ENCODE measurements around the gene SWI5.
A peak's percentile ranks its signal among the peaks of the same experiment; 100 is the strongest.

Gene SWI5

DNA sequence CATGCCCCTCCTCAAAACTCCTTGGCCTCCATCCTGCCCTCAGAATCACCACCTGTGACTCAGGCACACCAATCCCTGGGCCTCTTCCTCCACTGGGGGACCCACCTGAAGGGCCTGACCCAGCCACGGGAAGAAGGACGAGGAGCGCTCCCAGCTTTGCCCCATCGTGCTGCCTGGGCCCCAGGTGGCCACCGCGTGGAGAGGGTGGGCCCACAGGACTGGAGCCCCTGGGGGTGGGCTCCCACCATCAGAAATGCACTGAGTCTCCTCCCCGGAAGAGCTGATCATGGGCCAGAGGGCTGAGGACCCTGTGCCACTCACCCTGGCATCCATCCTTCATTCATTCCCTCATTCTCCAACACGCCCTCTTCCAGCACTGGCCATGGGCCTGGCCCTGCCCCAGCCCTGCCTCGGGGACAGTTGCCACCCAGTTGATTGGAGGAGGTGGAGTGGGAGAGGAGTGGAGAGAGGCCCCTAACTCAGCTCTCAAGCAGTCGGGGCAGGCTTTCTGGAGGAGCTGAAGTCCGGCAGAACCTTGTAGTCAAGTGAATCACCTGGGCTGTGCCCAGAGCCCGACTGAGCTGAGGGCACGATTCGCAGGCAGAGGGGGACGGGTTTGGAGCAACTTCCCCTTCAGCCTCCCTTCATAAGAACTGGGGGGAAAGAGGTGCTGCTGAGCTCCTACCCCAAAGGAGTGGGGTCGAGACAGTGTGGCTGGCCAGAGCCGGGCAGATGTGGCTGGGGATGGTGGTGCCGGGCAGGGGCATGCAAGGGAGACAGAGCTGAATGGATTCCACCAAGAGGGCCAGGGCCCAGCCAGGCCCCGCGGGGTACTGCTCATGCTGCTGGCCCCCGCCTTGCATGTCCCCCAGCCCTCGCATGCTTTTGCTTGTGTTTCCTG is 43.3 kb upstream of the SWI5 start:
- no peak overlapping the region for H3K27ac ChIP-seq (ENCODE audit: low read length, poor library complexity, severe bottlenecking)
- no peak overlapping the region for H2AK5ac ChIP-seq (ENCODE audit: low read length, severe bottlenecking)
- no peak overlapping the region for H3K9ac ChIP-seq (ENCODE audit: low read length)
- H4K91ac ChIP-seq (ENCODE audit: low read length): no peak overlapping the region
- WGBS: 90% methylated on average over 18 of the region's 22 CpGs
- H3K36me3 ChIP-seq (ENCODE audit: control insufficient read depth in 1 of 2, insufficient read depth in 2 of 2, low read depth in 1 of 2, low read length in 2 of 2): peaks cover 22 to 24% of the 10 kb centered on the region in 2 experiments
- H2BK120ac ChIP-seq (ENCODE audit: low read depth, low read length): no peak overlapping the region
- H3K4ac ChIP-seq (ENCODE audit: low read depth in 1 of 2, low read length in 2 of 2): no peak overlapping the region
- H2BK15ac ChIP-seq (ENCODE audit: low read depth, poor library complexity, severe bottlenecking): no peak overlapping the region
- H3K14ac ChIP-seq (ENCODE audit: low read length in 2 of 2): no peak overlapping the region
- no peak overlapping the region for H3K4me2 ChIP-seq (ENCODE audit: low read length, poor library complexity, severe bottlenecking)
- H3K4me1 ChIP-seq (ENCODE audit: control insufficient read depth, insufficient read depth, low read depth, low read length): no peaks in the 10 kb centered on the region
- DNase-seq: no peak
- H2BK12ac ChIP-seq (ENCODE audit: low read length in 2 of 2): no peak overlapping the region
- no peak overlapping the region for H2BK5ac ChIP-seq (ENCODE audit: low read depth, low read length, poor library complexity, severe bottlenecking)
- no peak overlapping the region for H3K4me3 ChIP-seq (ENCODE audit: insufficient read depth in 1 of 2, low read depth in 1 of 2, low read length in 2 of 2)
- no peak overlapping the region for H3K23ac ChIP-seq (ENCODE audit: low read length in 2 of 2)
- no peaks in the 10 kb centered on the region for H3K27me3 ChIP-seq (ENCODE audit: control insufficient read depth in 1 of 2, insufficient read depth in 1 of 2, low read length in 2 of 2)
- H3K79me1 ChIP-seq (replicated peaks; ENCODE audit: low read length, poor library complexity, severe bottlenecking): no peaks in the 10 kb centered on the region
- H3K18ac ChIP-seq (ENCODE audit: low read depth in 1 of 2, low read length in 2 of 2): no peak overlapping the region
- no peaks in the 10 kb centered on the region for H3K9me3 ChIP-seq (ENCODE audit: control insufficient read depth, low read length)
- no peak overlapping the region for H4K8ac ChIP-seq (ENCODE audit: low read length)
- H2AFZ ChIP-seq (ENCODE audit: low read depth, low read length): no peak overlapping the region

DNA sequence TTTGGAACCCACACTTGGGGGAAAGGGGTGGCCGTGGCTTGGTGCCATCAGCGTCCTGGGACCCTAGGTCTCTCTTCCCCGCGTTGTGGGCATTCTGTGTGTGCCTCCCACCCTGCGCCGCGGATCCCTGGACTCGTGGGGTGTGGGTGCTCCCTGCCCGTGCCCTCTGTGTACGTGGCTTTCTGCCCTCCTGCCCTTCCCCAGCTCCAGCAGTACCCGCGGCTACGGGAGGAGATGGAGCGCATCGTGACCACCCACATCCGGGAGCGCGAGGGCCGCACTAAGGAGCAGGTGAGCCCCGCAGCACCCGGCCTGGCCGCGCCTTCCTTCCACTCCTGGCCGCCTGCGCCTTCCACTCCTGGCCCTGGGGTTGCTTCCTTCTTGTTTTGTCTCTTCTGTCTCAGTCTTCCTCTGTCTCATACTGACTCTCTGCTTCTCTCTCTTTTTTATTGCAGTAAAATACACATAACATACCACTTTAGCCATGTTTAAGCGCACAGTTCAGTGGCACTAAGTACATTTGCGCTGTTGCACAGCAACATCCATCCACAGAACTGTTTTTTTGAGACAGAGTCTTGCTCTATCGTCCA is 42.2 kb upstream of the SWI5 start:
- Histone ChIP-seq H2BK15ac (ENCODE audit: low read depth, poor library complexity, severe bottlenecking) (no peak overlapping the region), H3K9ac (ENCODE audit: low read length) (no peak overlapping the region), H3K4me2 (ENCODE audit: low read length, poor library complexity, severe bottlenecking) (no peak overlapping the region), H3K4ac (ENCODE audit: low read depth in 1 of 2, low read length in 2 of 2) (no peak overlapping the region), H3K79me1 (replicated peaks; ENCODE audit: low read length, poor library complexity, severe bottlenecking) (no peaks in the 10 kb centered on the region), H4K91ac (ENCODE audit: low read length) (no peak overlapping the region), H3K4me3 (ENCODE audit: insufficient read depth in 1 of 2, low read depth in 1 of 2, low read length in 2 of 2) (no peak overlapping the region), H3K18ac (ENCODE audit: low read depth in 1 of 2, low read length in 2 of 2) (no peak overlapping the region), H3K27me3 (ENCODE audit: control insufficient read depth in 1 of 2, insufficient read depth in 1 of 2, low read length in 2 of 2) (no peaks in the 10 kb centered on the region), H2AFZ (ENCODE audit: low read depth, low read length) (no peak overlapping the region), H3K4me1 (ENCODE audit: control insufficient read depth, insufficient read depth, low read depth, low read length) (no peaks in the 10 kb centered on the region), H3K36me3 (ENCODE audit: control insufficient read depth in 1 of 2, insufficient read depth in 2 of 2, low read depth in 1 of 2, low read length in 2 of 2) (peaks cover 19 to 22% of the 10 kb centered on the region in 2 experiments), H2BK120ac (ENCODE audit: low read depth, low read length) (no peak overlapping the region), H2BK5ac (ENCODE audit: low read depth, low read length, poor library complexity, severe bottlenecking) (no peak overlapping the region), H4K8ac (ENCODE audit: low read length) (no peak overlapping the region), H3K14ac (ENCODE audit: low read length in 2 of 2) (no peak overlapping the region), H2BK12ac (ENCODE audit: low read length in 2 of 2) (no peak overlapping the region), H2AK5ac (ENCODE audit: low read length, severe bottlenecking) (no peak overlapping the region), H3K9me3 (ENCODE audit: control insufficient read depth, low read length) (no peaks in the 10 kb centered on the region), H3K27ac (ENCODE audit: low read length, poor library complexity, severe bottlenecking) (no peak overlapping the region), H3K23ac (ENCODE audit: low read length in 2 of 2) (no peak overlapping the region)
- DNase-seq: no peak
- 89% methylated on average over 28 of the region's 28 CpGs for WGBS

DNA sequence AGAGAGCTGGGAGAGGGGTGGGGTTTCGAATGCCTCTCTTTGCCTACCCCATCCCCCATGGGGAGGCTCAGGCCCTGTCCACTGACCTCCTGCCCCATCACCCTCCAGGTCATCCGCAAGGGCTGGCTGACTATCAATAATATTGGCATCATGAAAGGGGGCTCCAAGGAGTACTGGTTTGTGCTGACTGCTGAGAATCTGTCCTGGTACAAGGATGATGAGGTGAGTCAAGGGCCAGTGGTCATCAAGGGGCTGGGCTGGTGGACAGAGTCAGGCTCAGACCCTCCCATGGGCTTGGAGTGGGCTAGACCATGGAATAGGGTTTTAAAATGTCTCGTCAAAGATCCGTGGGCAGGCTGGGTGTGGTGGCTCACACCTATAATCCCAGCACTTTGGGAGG is 34.0 kb upstream of the SWI5 start:
- H3K4ac ChIP-seq (ENCODE audit: low read depth in 1 of 2, low read length in 2 of 2): no peak overlapping the region
- no peak overlapping the region for H4K91ac ChIP-seq (ENCODE audit: low read length)
- DNase-seq: no peak
- H2AK5ac ChIP-seq (ENCODE audit: low read length, severe bottlenecking): no peak overlapping the region
- 94% methylated on average over 3 of the region's 4 CpGs for WGBS
- peaks cover 23 to 51% of the 10 kb centered on the region in 2 experiments for H3K36me3 ChIP-seq (ENCODE audit: control insufficient read depth in 1 of 2, insufficient read depth in 2 of 2, low read depth in 1 of 2, low read length in 2 of 2)
- peaks cover 35% of the 10 kb centered on the region for H3K4me1 ChIP-seq (ENCODE audit: control insufficient read depth, insufficient read depth, low read depth, low read length)
- no peak overlapping the region for H2AFZ ChIP-seq (ENCODE audit: low read depth, low read length)
- no peak overlapping the region for H3K14ac ChIP-seq (ENCODE audit: low read length in 2 of 2)
- H3K4me2 ChIP-seq (ENCODE audit: low read length, poor library complexity, severe bottlenecking): no peak overlapping the region
- peak overlapping the region; percentile 19 for H3K9ac ChIP-seq (ENCODE audit: low read length)
- H4K8ac ChIP-seq (ENCODE audit: low read length): no peak overlapping the region
- no peak overlapping the region for H2BK120ac ChIP-seq (ENCODE audit: low read depth, low read length)
- no peak overlapping the region for H2BK15ac ChIP-seq (ENCODE audit: low read depth, poor library complexity, severe bottlenecking)
- no peaks in the 10 kb centered on the region for H3K27me3 ChIP-seq (ENCODE audit: control insufficient read depth in 1 of 2, insufficient read depth in 1 of 2, low read length in 2 of 2)
- no peak overlapping the region for H2BK12ac ChIP-seq (ENCODE audit: low read length in 2 of 2)
- H3K23ac ChIP-seq (ENCODE audit: low read length in 2 of 2): no peak overlapping the region
- no peak overlapping the region for H3K4me3 ChIP-seq (ENCODE audit: insufficient read depth in 1 of 2, low read depth in 1 of 2, low read length in 2 of 2)
- peaks cover 1% of the 10 kb centered on the region for H3K79me1 ChIP-seq (replicated peaks; ENCODE audit: low read length, poor library complexity, severe bottlenecking)
- no peak overlapping the region for H3K27ac ChIP-seq (ENCODE audit: low read length, poor library complexity, severe bottlenecking)
- no peak overlapping the region for H3K18ac ChIP-seq (ENCODE audit: low read depth in 1 of 2, low read length in 2 of 2)
- H3K9me3 ChIP-seq (ENCODE audit: control insufficient read depth, low read length): no peaks in the 10 kb centered on the region
- no peak overlapping the region for H2BK5ac ChIP-seq (ENCODE audit: low read depth, low read length, poor library complexity, severe bottlenecking)

DNA sequence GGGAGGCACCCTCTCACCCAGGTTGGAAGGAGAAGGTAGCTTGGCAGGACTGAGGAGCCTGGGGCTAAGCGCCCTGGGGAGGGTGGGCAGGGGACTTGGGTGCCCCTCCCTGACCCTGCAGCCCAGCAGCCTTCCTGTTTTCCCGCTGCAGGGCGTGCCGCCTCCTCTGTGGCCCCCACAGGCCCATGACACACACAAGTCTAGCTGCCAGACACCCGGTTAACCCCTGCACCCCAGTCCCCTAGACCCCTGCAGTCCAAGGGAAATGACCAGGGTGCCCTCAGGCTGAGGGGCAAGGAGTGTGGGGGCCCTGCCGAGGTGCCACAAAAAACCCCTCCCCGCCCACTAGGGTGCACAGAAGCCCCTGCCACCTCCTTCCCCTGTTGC is 33.3 kb upstream of the SWI5 start:
- H3K4me3 ChIP-seq (ENCODE audit: insufficient read depth in 1 of 2, low read depth in 1 of 2, low read length in 2 of 2): peak overlapping the region in 1 of 2 experiments; percentile 87
- no peak overlapping the region for H2BK5ac ChIP-seq (ENCODE audit: low read depth, low read length, poor library complexity, severe bottlenecking)
- peaks cover 30 to 54% of the 10 kb centered on the region in 2 experiments for H3K36me3 ChIP-seq (ENCODE audit: control insufficient read depth in 1 of 2, insufficient read depth in 2 of 2, low read depth in 1 of 2, low read length in 2 of 2)
- peak overlapping the region; percentile 54 for H2BK15ac ChIP-seq (ENCODE audit: low read depth, poor library complexity, severe bottlenecking)
- H3K4me1 ChIP-seq (ENCODE audit: control insufficient read depth, insufficient read depth, low read depth, low read length): peaks cover 37% of the 10 kb centered on the region
- no peak overlapping the region for H2AFZ ChIP-seq (ENCODE audit: low read depth, low read length)
- H2AK5ac ChIP-seq (ENCODE audit: low read length, severe bottlenecking): no peak overlapping the region
- no peak overlapping the region for H3K23ac ChIP-seq (ENCODE audit: low read length in 2 of 2)
- no peak overlapping the region for H4K91ac ChIP-seq (ENCODE audit: low read length)
- peak overlapping the region; percentile 94 for H3K9ac ChIP-seq (ENCODE audit: low read length)
- peaks cover 1% of the 10 kb centered on the region for H3K79me1 ChIP-seq (replicated peaks; ENCODE audit: low read length, poor library complexity, severe bottlenecking)
- H3K27me3 ChIP-seq (ENCODE audit: control insufficient read depth in 1 of 2, insufficient read depth in 1 of 2, low read length in 2 of 2): no peaks in the 10 kb centered on the region
- no peak overlapping the region for H3K27ac ChIP-seq (ENCODE audit: low read length, poor library complexity, severe bottlenecking)
- no peak overlapping the region for H2BK12ac ChIP-seq (ENCODE audit: low read length in 2 of 2)
- H3K9me3 ChIP-seq (ENCODE audit: control insufficient read depth, low read length): no peaks in the 10 kb centered on the region
- H3K14ac ChIP-seq (ENCODE audit: low read length in 2 of 2): no peak overlapping the region
- no peak overlapping the region for H3K4me2 ChIP-seq (ENCODE audit: low read length, poor library complexity, severe bottlenecking)
- no peak overlapping the region for H3K4ac ChIP-seq (ENCODE audit: low read depth in 1 of 2, low read length in 2 of 2)
- H3K18ac ChIP-seq (ENCODE audit: low read depth in 1 of 2, low read length in 2 of 2): no peak overlapping the region
- DNase-seq: no peak
- no peak overlapping the region for H4K8ac ChIP-seq (ENCODE audit: low read length)
- WGBS: 78% methylated on average over 5 of the region's 7 CpGs
- no peak overlapping the region for H2BK120ac ChIP-seq (ENCODE audit: low read depth, low read length)
